Measurements from ENCODE around the gene MUC4. TPM values are rescaled to one million over a fixed set of nuclear protein-coding genes. Genes with fewer than 3 reads are reported as not detected.
"Not testable (repeated sequence)": the region's sequence is repeated elsewhere in the genome, so short reads cannot be mapped to it uniquely, and the experiment has no call there.

MUC4 gene
- total RNA-seq, 1 donor from 2014 or later, result 43.5 TPM

GRCh38 chr3:195715134-195715533, 96.6 kb downstream of the MUC4 start:
- no peak for ATAC-seq

- ATAC-seq, result peak; percentile 17
Observed at GRCh38 chr3:195714380-195715011, 97.2 kb downstream of the MUC4 start.

- ATAC-seq, result not testable (repeated sequence)
Observed at GRCh38 chr3:195713150-195713549, 98.6 kb downstream of the MUC4 start.

GRCh38 chr3:195712535-195712910, 99.2 kb downstream of the MUC4 start:
- ATAC-seq, result not testable (repeated sequence)

GRCh38 chr3:195711813-195712534, 99.8 kb downstream of the MUC4 start:
- ATAC-seq, result no peak

- peak; percentile 11 for ATAC-seq
Observed at GRCh38 chr3:195711091-195711812, 100.5 kb downstream of the MUC4 start.

- not testable (repeated sequence) for ATAC-seq
Observed at GRCh38 chr3:195710126-195710905, 101.4 kb downstream of the MUC4 start.

- no peak for ATAC-seq
Observed at GRCh38 chr3:195709676-195710085, 102.0 kb downstream of the MUC4 start.

- ATAC-seq, result peak; percentile 4
Observed at GRCh38 chr3:195708626-195709481, 102.9 kb downstream of the MUC4 start.

- no peak for ATAC-seq
Observed at GRCh38 chr3:195708061-195708460, 103.7 kb downstream of the MUC4 start.

GRCh38 chr3:195705081-195705991, 106.4 kb downstream of the MUC4 start:
- ATAC-seq, result peak; percentile 19

- ATAC-seq, result no peak
Observed at GRCh38 chr3:195704433-195704999, 107.2 kb downstream of the MUC4 start.

- ATAC-seq, result no peak
Observed at GRCh38 chr3:195703776-195704175, 108.0 kb downstream of the MUC4 start.

GRCh38 chr3:195701042-195701915, 110.5 kb downstream of the MUC4 start:
- ATAC-seq, result peak; percentile 7

GRCh38 chr3:195700319-195700718, 111.4 kb downstream of the MUC4 start:
- ATAC-seq, result no peak

- peak; percentile 12 for ATAC-seq
Observed at GRCh38 chr3:195699860-195700259, 111.9 kb downstream of the MUC4 start.

- no peak for ATAC-seq
Observed at GRCh38 chr3:195699388-195699771, 112.3 kb downstream of the MUC4 start.

- no peak for ATAC-seq
Observed at GRCh38 chr3:195698647-195699387, 112.9 kb downstream of the MUC4 start.

- ATAC-seq, result no peak
Observed at GRCh38 chr3:195698325-195698646, 113.4 kb downstream of the MUC4 start.
